H7 (cell line): Measurements from ENCODE around the gene TMOD2. TPM values are rescaled to one million over a fixed set of nuclear protein-coding genes. Genes with fewer than 3 reads are reported as not detected.

ENCODE experiments used
- DNase-seq: peaks from one replicate; pipeline ENCODE4 v3.0.0; 2012
- H3K27me3 ChIP-seq: 2 replicates; pipeline ENCODE4 v1.6.0; 2011; ENCODE audit warnings: mild to moderate bottlenecking, low read length; ENCODE audit not compliant: control insufficient read depth, insufficient read depth
- H3K36me3 ChIP-seq: replicated peaks from 2 replicates; pipeline ENCODE4 v1.5.1; 2011; ENCODE audit warnings: low read length; ENCODE audit not compliant: control insufficient read depth, insufficient read depth
- H3K4me3 ChIP-seq: 2 replicates; pipeline ENCODE4 v1.5.1; 2011; ENCODE audit warnings: low read depth, mild to moderate bottlenecking, control low read depth, low read length, moderate library complexity; ENCODE audit not compliant: insufficient read depth
- total RNA-seq: library from RNA; depleted of rRNA; stranded (reverse); fragments of >200 nt; shearing (Covaris generic); gene quantifications from 2 replicates; pipeline ENCODE4 v1.2.3, GENCODE V29; 2014

The TMOD2 gene
- total RNA-seq, 1 experiment from 2014 or later, result 1.2 TPM

- Histone ChIP-seq H3K4me3 (peak overlapping the region; percentile 63), H3K27me3 (peaks cover 49% of the 10 kb centered on the region), H3K36me3 (no peaks in the 10 kb centered on the region)
- peak; percentile 73 for DNase-seq
Measured at GRCh38 chr15:51751697-51752683, 593 bp downstream of the TMOD2 start.

GRCh38 chr15:51752888-51753287, 1.5 kb downstream of the TMOD2 start:
- DNase-seq, result no peak
- Histone ChIP-seq H3K4me3 (no peak overlapping the region), H3K36me3 (no peaks in the 10 kb centered on the region), H3K27me3 (peaks cover 49% of the 10 kb centered on the region)

- Histone ChIP-seq H3K27me3 (peaks cover 42% of the 10 kb centered on the region), H3K4me3 (no peak overlapping the region), H3K36me3 (no peaks in the 10 kb centered on the region)
- no peak for DNase-seq
Measured at GRCh38 chr15:51754267-51754666, 2.9 kb downstream of the TMOD2 start.

- peaks cover 26% of the 10 kb centered on the region for H3K27me3 ChIP-seq
- H3K4me3 ChIP-seq, result no peak overlapping the region
- DNase-seq, result no peak
Measured at GRCh38 chr15:51755790-51756189, 4.4 kb downstream of the TMOD2 start.

GRCh38 chr15:51756482-51756881, 5.1 kb downstream of the TMOD2 start:
- Histone ChIP-seq H3K36me3 (no peaks in the 10 kb centered on the region), H3K4me3 (no peak overlapping the region), H3K27me3 (peaks cover 22% of the 10 kb centered on the region)
- DNase-seq, result no peak

More at GRCh38 chr15:51755790-51756189, 4.4 kb downstream of the TMOD2 start:
- no peaks in the 10 kb centered on the region for H3K36me3 ChIP-seq

GRCh38 chr15:51757450-51757849, 6.1 kb downstream of the TMOD2 start:
- peak; percentile 38 for DNase-seq
- Histone ChIP-seq H3K36me3 (no peaks in the 10 kb centered on the region), H3K27me3 (peaks cover 15% of the 10 kb centered on the region), H3K4me3 (no peak overlapping the region)

- H3K36me3 ChIP-seq, result no peaks in the 10 kb centered on the region
- no peak overlapping the region for H3K4me3 ChIP-seq
- peaks cover 4% of the 10 kb centered on the region; the same call in 1 of the 2 replicates for H3K27me3 ChIP-seq
- DNase-seq, result no peak
Measured at GRCh38 chr15:51758645-51759044, 7.2 kb downstream of the TMOD2 start.

GRCh38 chr15:51759557-51760070, 8.2 kb downstream of the TMOD2 start:
- Histone ChIP-seq H3K27me3 (no peaks in the 10 kb centered on the region; the same call in 1 of the 2 replicates), H3K36me3 (no peaks in the 10 kb centered on the region), H3K4me3 (no peak overlapping the region)
- DNase-seq, result peak; percentile 59

- no peaks in the 10 kb centered on the region for H3K36me3 ChIP-seq
- no peak for DNase-seq
- H3K4me3 ChIP-seq, result no peak overlapping the region
- H3K27me3 ChIP-seq, result no peaks in the 10 kb centered on the region; the same call in 1 of the 2 replicates
Measured at GRCh38 chr15:51760805-51761204, 9.4 kb downstream of the TMOD2 start.

- no peak overlapping the region for H3K4me3 ChIP-seq
- DNase-seq, result no peak
- H3K27me3 ChIP-seq, result no peaks in the 10 kb centered on the region
- no peaks in the 10 kb centered on the region; the same call in 1 of the 2 replicates for H3K36me3 ChIP-seq
Measured at GRCh38 chr15:51765751-51766150, 14.4 kb downstream of the TMOD2 start.

- Histone ChIP-seq H3K27me3 (no peaks in the 10 kb centered on the region), H3K36me3 (no peaks in the 10 kb centered on the region; the same call in 1 of the 2 replicates), H3K4me3 (no peak overlapping the region)
- no peak for DNase-seq
Measured at GRCh38 chr15:51766341-51766740, 14.9 kb downstream of the TMOD2 start.

- DNase-seq, result no peak
- no peaks in the 10 kb centered on the region for H3K27me3 ChIP-seq
- H3K36me3 ChIP-seq, result no peaks in the 10 kb centered on the region; the same call in 1 of the 2 replicates
- H3K4me3 ChIP-seq, result no peak overlapping the region
Measured at GRCh38 chr15:51768018-51768417, 16.6 kb downstream of the TMOD2 start.

GRCh38 chr15:51770902-51771301, 19.5 kb downstream of the TMOD2 start:
- Histone ChIP-seq H3K4me3 (no peak overlapping the region), H3K27me3 (no peaks in the 10 kb centered on the region), H3K36me3 (no peaks in the 10 kb centered on the region; the same call in 1 of the 2 replicates)
- DNase-seq, result no peak

GRCh38 chr15:51771773-51772172, 20.4 kb downstream of the TMOD2 start:
- no peaks in the 10 kb centered on the region; the same call in 1 of the 2 replicates for H3K36me3 ChIP-seq
- no peak for DNase-seq
- H3K27me3 ChIP-seq, result no peaks in the 10 kb centered on the region
- no peak overlapping the region for H3K4me3 ChIP-seq

- no peak for DNase-seq
- Histone ChIP-seq H3K36me3 (no peaks in the 10 kb centered on the region), H3K27me3 (no peaks in the 10 kb centered on the region), H3K4me3 (no peak overlapping the region)
Measured at GRCh38 chr15:51774916-51775315, 23.5 kb downstream of the TMOD2 start.
